B cell (primary cell): Measurements from ENCODE around the gene MIOS. TPM values are rescaled to one million over a fixed set of nuclear protein-coding genes. Genes with fewer than 3 reads are reported as not detected.

ENCODE experiments used
- ATAC-seq: fragments of 200-7000 bp; cut with Tn5 transposase; one replicate; pipeline ENCODE4 v1.10.0; 2021; ENCODE audit warnings: low read depth, mild to moderate bottlenecking, moderate number of reproducible peaks, moderate library complexity
- CTCF ChIA-PET: fragments of 350-600 bp; sonication (Branson Sonifier 250); formaldehyde crosslinking; loops from one replicate; lab custom pipeline; 2021; ENCODE audit warnings: antibody characterized with exemption, inconsistent platforms; lab: Charles Lee
- POLR2A ChIA-PET: fragments of 350-600 bp; sonication (Branson Sonifier 250); formaldehyde crosslinking; loops from one replicate; lab custom pipeline; 2021; ENCODE audit warnings: antibody characterized with exemption; lab: Charles Lee
- DNase-seq: peaks from one replicate; pipeline ENCODE4 v3.0.0; 2013
- H2AFZ ChIP-seq: 2 replicates; pipeline ENCODE4 v1.6.1; 2012; ENCODE audit warnings: mild to moderate bottlenecking, low read depth, low read length; ENCODE audit not compliant: insufficient read depth, poor library complexity, severe bottlenecking
- H3K27ac ChIP-seq, 2 donors: 1 replicate in 1 of 2; 2 replicates in 1 of 2; pipeline ENCODE4 v1.5.1; 2012 to 2013; ENCODE audit warnings: low read length in 2 of 2, mild to moderate bottlenecking in 2 of 2, moderate library complexity in 1 of 2
- H3K27me3 ChIP-seq, 4 experiments: fragments of 200-600 bp in 1 of 4; sonication (generic) in 1 of 4; replicated peaks in 1 of 4; 1 replicate in 2 of 4; 2 replicates in 2 of 4; pipeline versions ENCODE4 v1.6.1 to v1.7.0; 2013 to 2016; ENCODE audit warnings: low read length in 3 of 4, mild to moderate bottlenecking in 2 of 4, mixed read lengths in 1 of 4, moderate library complexity in 1 of 4; ENCODE audit not compliant: insufficient read depth in 4 of 4, control insufficient read depth in 3 of 4; ENCODE audit errors: control extremely low read depth in 1 of 4
- H3K36me3 ChIP-seq, 2 experiments: replicated peaks in 1 of 2; 1 replicate in 1 of 2; 2 replicates in 1 of 2; pipeline versions ENCODE4 v1.6.1 to v1.7.1; 2013; ENCODE audit warnings: low read length in 1 of 2; ENCODE audit not compliant: insufficient read depth in 2 of 2, control insufficient read depth in 1 of 2; ENCODE audit errors: control extremely low read depth in 1 of 2, extremely low read depth in 1 of 2
- H3K4me1 ChIP-seq, 2 donors: fragments of 200-600 bp in 1 of 2; sonication (generic) in 1 of 2; 1 replicate in 1 of 2; 2 replicates in 1 of 2; pipeline versions ENCODE4 v1.5.1 to v1.6.1; 2013 to 2017; ENCODE audit warnings: low read length in 2 of 2; ENCODE audit not compliant: control insufficient read depth in 2 of 2, insufficient read depth in 2 of 2
- H3K4me2 ChIP-seq: replicated peaks from 2 replicates; pipeline ENCODE3; 2012; ENCODE audit warnings: mild to moderate bottlenecking, low read depth, low read length; ENCODE audit not compliant: poor library complexity, severe bottlenecking
- H3K4me3 ChIP-seq, 5 experiments: fragments of 200-600 bp in 1 of 5; sonication (generic) in 1 of 5; 1 replicate in 3 of 5; 2 replicates in 2 of 5; pipeline versions ENCODE4 v1.5.1 to v1.7.0; 2011 to 2016; ENCODE audit warnings: low read length in 4 of 5, mild to moderate bottlenecking in 4 of 5, low read depth in 2 of 5, control low read depth in 1 of 5, moderate library complexity in 1 of 5; ENCODE audit not compliant: insufficient read depth in 1 of 5; ENCODE audit errors: control extremely low read depth in 1 of 5, extremely low read depth in 1 of 5
- H3K79me2 ChIP-seq: fragments of 200-600 bp; sonication (generic); one replicate; pipeline ENCODE4 v1.6.0; 2016; ENCODE audit warnings: low read length; ENCODE audit not compliant: control insufficient read depth, insufficient read depth
- H3K9ac ChIP-seq: fragments of 200-600 bp; sonication (generic); 2 replicates; pipeline ENCODE4 v1.6.1; 2017; ENCODE audit warnings: mild to moderate bottlenecking, low read length, moderate library complexity
- H3K9me3 ChIP-seq, 3 donors: one replicate each; pipeline versions ENCODE4 v1.6.1 to v1.7.1; 2013; ENCODE audit warnings: low read length in 2 of 3; ENCODE audit not compliant: control insufficient read depth in 2 of 3, insufficient read depth in 1 of 3; ENCODE audit errors: control extremely low read depth in 1 of 3
- H4K20me1 ChIP-seq: 2 replicates; pipeline ENCODE4 v1.6.0; 2012; ENCODE audit warnings: mild to moderate bottlenecking, low read length; ENCODE audit not compliant: insufficient read depth, control insufficient read depth, poor library complexity, severe bottlenecking
- H3K27ac Mint-ChIP-seq: one replicate; pipeline ENCODE4 v1.8.0; 2021; ENCODE audit warnings: mixed read lengths
- H3K27me3 Mint-ChIP-seq: one replicate; pipeline ENCODE4 v1.8.0; 2021; ENCODE audit warnings: mixed read lengths
- H3K4me1 Mint-ChIP-seq: one replicate; pipeline ENCODE4 v1.8.0; 2021; ENCODE audit warnings: mixed read lengths
- H3K4me3 Mint-ChIP-seq: one replicate; pipeline ENCODE4 v1.8.0; 2021; ENCODE audit warnings: mixed read lengths
- H3K9me3 Mint-ChIP-seq: one replicate; pipeline ENCODE4 v1.8.0; 2022; ENCODE audit warnings: mixed read lengths; ENCODE audit not compliant: insufficient read depth
- CTCF ChIP-seq: fragments of 200-600 bp; IDR thresholded peaks from one replicate; pipeline ENCODE4 v1.8.0; 2022; ENCODE audit warnings: antibody characterized with exemption, mild to moderate bottlenecking
- EZH2 ChIP-seq: IDR thresholded peaks from 2 replicates; pipeline ENCODE4 v1.6.1; 2012; ENCODE audit warnings: borderline replicate concordance, low read depth, mild to moderate bottlenecking, moderate library complexity, low read length; ENCODE audit not compliant: insufficient read depth, poor library complexity, severe bottlenecking
- WGBS: methylation state at CpG from one replicate; pipeline ENCODE4 v1.1.5; 2013; ENCODE audit warnings: missing lambda C conversion rate; ENCODE audit not compliant: insufficient coverage; 5-methylcytosine and 5-hydroxymethylcytosine counted together
- intact Hi-C: fragments of 100-400 bp; cut with micrococcal nuclease; formaldehyde crosslinking; loops from one replicate; pipeline ENCODE4 v1.10.0; 2022
- polyA plus RNA-seq: library from polyadenylated mRNA; depleted of rRNA; stranded (reverse); fragments of >200 nt; gene quantifications from 2 replicates; pipeline ENCODE4 v1.2.3, GENCODE V29; 2012
- total RNA-seq, 2 donors: library from RNA; stranded (reverse); fragments of 120-200 nt in 1 of 2; gene quantifications; 1 replicate in 1 of 2; 2 replicates in 1 of 2; pipeline versions ENCODE4 v1.2.3 to v1.2.4, GENCODE V29; 2013 to 2022

MIOS gene
- total and polyA plus RNA-seq, 2 donors (not counting 1 experiment from before 2014, with no cell fraction given), result 28.9 to 50.1 TPM

DNA sequence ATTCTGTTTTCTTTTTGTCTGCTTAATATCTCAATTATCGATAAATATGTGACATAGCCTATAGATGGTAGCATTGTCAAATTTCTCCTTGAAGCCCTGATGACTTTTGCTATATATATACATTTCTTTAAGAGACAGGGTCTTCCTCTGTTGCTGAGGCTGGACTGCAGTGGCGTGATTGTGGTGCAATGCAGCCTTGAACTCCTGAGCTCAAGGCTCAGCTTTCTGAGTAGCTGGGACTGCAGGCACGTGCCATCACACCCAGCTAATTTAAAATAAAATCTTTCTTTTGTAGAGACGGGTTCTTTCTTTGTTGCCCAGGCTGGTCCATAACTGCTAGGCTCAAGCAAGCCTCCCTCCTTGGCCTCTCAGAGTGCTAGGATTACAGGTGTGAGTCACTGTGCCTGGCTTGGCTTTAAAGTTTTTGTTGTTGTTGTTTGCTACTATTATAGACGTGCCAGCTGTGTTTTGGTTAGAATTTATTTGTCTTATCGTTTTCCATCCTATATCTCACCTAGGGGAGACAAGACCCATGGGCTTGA is 80.9 kb downstream of the MIOS start:
- no peak overlapping the region for H3K4me2 ChIP-seq
- H3K27me3 ChIP-seq, result no peaks in the 10 kb centered on the region
- no peaks in the 10 kb centered on the region for H3K4me1 ChIP-seq
- H3K9me3 ChIP-seq, result peaks cover 0 to 4% (median 0%) of the 10 kb centered on the region in 3 donors
- Mint-ChIP-seq H3K4me1 (peaks cover 44% of the 10 kb centered on the region), H3K4me3 (no peak overlapping the region), H3K27me3 (no peaks in the 10 kb centered on the region), H3K27ac (no peak overlapping the region), H3K9me3 (no peaks in the 10 kb centered on the region)
- no peaks in the 10 kb centered on the region for H3K36me3 ChIP-seq
- peaks cover 98% of the 10 kb centered on the region for H3K79me2 ChIP-seq
- H4K20me1 ChIP-seq, result peaks cover 55% of the 10 kb centered on the region
- H3K27ac ChIP-seq, result no peak overlapping the region
- no peak overlapping the region for H2AFZ ChIP-seq
- POLR2A ChIA-PET, result no interaction called here
- intact Hi-C loops, result no loop called here
- no peak overlapping the region for H3K4me3 ChIP-seq
- CTCF ChIA-PET, result no interaction called here
- no peak for TF ChIP-seq EZH2
- TF ChIP-seq CTCF, result no peak
- no peak for ATAC-seq
- no peak overlapping the region for H3K9ac ChIP-seq
- no CpG with 5 or more reads among the region's 6 CpGs for WGBS
- no peak for DNase-seq

DNA sequence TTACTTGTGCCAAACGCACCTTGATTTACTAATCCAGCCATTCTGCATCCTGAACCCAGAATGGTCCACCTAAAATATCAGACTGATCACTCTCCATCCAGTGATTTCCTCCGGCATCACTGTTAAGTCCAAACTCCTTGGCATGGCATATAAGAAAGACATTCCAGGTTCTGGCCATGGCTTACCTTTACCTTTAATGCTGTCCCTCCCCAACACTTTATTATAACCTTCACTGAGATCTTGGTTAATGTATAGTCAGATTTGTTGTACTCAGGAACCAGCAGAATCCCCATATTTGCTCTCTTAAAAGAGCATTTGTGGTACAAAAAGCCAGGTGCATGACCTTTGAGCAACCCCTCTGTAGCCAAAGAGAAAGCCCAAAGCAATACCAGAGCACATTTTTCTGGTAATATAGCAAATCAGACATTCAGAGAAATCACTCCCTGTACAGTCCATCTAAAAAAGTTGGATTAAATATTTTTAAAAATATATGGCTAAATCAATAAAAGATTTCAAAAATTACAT is 84.1 kb downstream of the MIOS start:
- 100% methylated on average over 2 of the region's 2 CpGs for whole genome bisulfite sequencing
- intact Hi-C loops, result no loop called here
- no peak overlapping the region for H3K4me3 ChIP-seq
- H3K4me2 ChIP-seq, result no peak overlapping the region
- no peaks in the 10 kb centered on the region for H3K36me3 ChIP-seq
- H2AFZ ChIP-seq, result no peak overlapping the region
- no peaks in the 10 kb centered on the region for H3K4me1 ChIP-seq
- no peak overlapping the region for H3K27ac ChIP-seq
- peaks cover 67% of the 10 kb centered on the region for H4K20me1 ChIP-seq
- no peak for DNase-seq
- ATAC-seq, result no peak
- no peaks in the 10 kb centered on the region for H3K27me3 ChIP-seq
- ChIA-PET POLR2A (no interaction called here), CTCF (no interaction called here)
- TF ChIP-seq CTCF (no peak), EZH2 (no peak)
- H3K27me3 Mint-ChIP-seq, result no peaks in the 10 kb centered on the region
- H3K27ac Mint-ChIP-seq, result no peak overlapping the region
- H3K9ac ChIP-seq, result no peak overlapping the region
- H3K9me3 ChIP-seq, result peaks cover 0 to 4% (median 0%) of the 10 kb centered on the region in 3 donors
- H3K9me3 Mint-ChIP-seq, result no peaks in the 10 kb centered on the region
- H3K4me3 Mint-ChIP-seq, result no peak overlapping the region
- H3K79me2 ChIP-seq, result peaks cover 95% of the 10 kb centered on the region
- peaks cover 50% of the 10 kb centered on the region for H3K4me1 Mint-ChIP-seq
